NCI-H524 treated with DMSO at 0.1 percent for 48 hours (cell line): ENCODE data around the gene BTG2.
"Not testable (repeated sequence)": the region's sequence is repeated elsewhere in the genome, so short reads cannot be mapped to it uniquely, and the experiment has no call there.

Source experiments
- DNase-seq: peaks from one replicate; lab custom pipeline; 2025; lab: John Stamatoyannopoulos, UW

The BTG2 gene, protein sequence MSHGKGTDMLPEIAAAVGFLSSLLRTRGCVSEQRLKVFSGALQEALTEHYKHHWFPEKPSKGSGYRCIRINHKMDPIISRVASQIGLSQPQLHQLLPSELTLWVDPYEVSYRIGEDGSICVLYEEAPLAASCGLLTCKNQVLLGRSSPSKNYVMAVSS

DNA sequence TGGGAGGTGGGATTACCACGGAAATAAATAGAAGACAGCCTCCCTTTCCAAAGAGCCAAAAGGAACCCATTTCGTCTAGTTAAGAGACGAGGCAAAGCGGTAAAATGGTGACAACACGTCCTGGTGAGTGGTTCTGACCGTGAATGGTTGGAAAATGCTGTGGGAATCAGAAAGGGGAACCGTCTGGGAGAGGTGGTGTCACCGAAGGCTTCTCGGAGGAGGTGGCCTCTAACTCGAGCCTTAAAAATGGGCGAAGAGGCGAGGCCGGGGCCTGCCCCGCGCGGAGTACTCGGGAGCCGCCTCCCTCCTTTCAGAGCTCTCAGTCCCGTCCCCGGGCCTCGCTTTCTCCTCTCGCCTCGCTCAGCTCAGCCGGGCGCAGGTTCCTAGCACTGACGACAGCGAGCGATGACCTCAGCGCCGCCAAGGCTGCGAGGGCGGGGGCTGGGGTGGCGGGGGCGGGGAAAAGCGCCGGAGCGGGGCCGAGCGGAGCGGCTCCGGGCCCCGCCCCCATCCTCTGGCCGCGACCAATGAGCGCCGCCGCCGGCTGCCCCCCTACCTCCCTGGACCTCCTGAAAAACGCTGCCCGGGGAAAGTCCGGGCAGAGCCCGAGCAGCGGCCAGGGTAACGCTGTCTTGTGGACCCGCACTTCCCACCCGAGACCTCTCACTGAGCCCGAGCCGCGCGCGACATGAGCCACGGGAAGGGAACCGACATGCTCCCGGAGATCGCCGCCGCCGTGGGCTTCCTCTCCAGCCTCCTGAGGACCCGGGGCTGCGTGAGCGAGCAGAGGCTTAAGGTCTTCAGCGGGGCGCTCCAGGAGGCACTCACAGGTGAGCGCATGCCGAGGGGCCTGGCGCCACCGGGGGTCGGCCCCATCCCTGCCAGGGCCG is at the start of gene BTG2:
Gene BTG2, plus strand, starts transcription at position 601 of the 890 bp plus-strand sequence. Its CDS starts 88 bp downstream, at position 689.
- peak; percentile 34 for DNase-seq

DNA sequence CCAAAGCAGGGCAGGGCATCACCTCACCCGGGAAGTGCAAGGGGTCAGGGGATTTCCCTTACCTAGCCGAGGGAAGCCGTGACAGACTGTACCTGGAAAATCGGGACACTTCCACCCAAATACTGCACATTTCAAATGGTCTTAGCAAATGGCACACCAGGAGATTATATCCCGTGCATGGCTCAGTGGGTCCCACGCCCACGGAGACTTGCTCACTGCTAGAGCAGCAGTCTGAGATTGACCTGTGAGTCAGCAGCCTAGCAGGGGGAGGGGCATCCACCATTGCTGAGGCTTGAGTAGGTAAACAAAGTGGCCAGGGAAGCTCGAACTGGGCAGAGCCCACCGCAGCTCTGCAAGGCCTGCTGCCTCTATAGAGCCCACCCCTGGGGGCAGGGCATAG is 48.7 kb upstream of the BTG2 start:
- DNase-seq: not testable (repeated sequence)

DNA sequence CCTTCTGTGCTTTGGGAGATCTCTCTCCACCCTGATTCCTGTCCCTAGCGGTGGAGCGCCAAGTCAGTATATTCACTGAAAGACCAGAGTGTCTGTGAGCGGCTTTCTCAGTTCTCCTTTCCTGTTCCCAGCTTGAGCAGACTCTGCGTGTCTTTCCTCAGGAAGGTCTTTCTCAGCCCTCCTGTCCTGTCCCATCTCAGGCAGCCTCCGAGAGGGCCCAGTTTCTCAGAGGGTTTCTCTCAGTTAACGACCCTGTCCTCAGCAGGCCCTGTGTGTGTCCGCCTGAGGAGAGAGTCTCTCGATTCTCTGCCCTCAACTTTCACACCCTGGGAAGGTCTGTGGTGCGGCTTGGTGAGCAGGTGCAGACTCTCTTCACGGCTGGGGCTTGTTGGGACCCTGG is 41.8 kb upstream of the BTG2 start:
- no peak for DNase-seq

DNA sequence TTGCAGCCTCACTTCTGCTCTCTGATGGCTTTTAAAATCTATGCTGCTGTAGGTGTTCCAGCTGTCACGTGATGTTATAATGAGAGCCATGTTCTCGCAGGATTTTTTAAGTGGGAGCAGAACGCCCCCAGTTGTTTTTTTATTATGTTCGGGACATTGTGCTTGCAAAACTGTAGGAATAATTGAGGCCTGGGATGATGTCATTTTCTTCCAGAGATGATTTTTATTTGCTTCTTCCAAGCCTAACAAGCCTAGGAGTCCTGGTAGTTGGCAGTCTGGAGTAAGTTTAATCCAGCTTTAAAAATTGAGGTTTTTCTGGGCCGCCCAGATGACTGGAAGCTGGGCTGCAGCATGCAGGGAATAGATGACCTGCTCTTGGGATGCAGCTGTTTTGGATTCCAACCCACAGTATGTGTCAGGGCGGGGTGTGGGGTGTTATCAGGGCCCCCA is 41.2 kb upstream of the BTG2 start:
- no peak for DNase-seq

DNA sequence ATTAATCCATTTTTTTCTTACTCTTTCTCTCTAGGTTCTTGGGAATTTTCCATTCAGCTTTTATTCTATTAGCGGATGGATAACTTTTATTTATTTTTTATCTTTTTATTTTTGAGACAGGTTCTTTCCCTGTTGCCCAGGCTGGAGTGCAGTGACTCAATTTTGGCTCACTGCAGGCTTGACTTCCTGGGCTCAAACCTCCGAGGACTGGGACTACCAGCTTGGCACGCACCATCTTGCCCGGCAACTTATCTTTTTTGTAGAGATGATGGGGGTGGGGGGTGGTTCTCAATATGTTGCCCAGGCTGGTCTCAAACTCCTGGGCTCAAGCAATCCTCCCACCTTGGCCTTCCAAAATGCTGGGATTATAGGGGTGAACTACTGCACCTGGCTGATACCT is 39.8 kb upstream of the BTG2 start:
- no peak for DNase-seq

GRCh38 chr1:203266140-203266539 is 39.2 kb upstream of the BTG2 start:
- DNase-seq: not testable (repeated sequence)

GRCh38 chr1:203267347-203267846 is 37.9 kb upstream of the BTG2 start:
- DNase-seq: peak; percentile 38

DNA sequence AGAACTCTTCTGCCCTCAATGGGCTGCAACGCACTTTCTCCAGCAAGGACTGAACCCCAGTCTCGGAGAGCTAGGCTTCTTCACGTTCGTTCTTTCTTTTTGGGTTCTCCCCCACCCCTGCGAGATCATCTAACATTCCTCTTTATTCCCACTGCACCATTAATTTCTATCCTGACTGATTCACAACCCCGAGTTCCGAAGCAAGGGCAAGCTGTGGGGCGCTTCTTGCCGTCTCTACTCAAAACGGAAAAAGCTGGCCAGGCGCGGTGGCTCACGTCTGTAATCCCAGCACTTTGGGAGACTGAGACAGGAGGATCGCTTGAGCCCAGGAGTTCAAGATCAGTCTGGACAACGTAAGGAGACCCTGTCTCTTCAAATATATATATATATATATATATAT is 37.4 kb upstream of the BTG2 start:
- DNase-seq: no peak

DNA sequence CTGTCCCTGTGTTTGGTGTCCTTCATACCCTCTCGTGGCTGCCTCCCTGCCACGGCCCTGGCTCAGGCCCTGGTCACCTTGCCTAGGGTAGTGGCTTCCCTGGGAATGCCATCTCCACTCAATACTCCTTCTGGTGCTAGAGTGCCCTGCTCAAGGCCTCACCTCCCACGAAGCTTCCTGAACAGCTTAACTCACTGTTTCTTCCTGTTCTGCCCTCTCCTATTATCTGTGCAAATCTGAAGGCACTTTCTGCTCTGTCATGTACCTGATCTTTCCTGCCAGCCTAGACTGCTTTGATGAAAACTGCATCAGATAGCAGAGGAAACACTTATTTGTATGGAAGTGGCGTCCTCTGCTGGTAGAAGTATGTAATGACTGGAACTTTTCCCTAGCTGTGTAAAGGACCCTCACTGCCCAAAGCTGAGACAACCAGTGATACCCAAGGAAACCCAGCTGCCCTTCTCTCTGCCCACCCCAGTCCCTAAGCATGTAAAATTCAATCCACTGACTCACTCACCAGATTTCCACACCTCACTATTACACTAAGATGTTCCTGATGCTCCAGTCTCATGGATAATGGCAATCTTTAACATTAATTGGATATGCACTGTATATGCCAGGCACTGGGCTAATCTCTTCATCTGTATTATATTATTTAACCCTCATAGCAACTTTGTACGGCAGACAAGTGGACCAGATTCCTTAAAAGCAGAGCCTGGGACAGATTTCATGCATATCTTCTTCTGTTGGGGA is 36.2 kb upstream of the BTG2 start:
- peak; percentile 18 for DNase-seq

DNA sequence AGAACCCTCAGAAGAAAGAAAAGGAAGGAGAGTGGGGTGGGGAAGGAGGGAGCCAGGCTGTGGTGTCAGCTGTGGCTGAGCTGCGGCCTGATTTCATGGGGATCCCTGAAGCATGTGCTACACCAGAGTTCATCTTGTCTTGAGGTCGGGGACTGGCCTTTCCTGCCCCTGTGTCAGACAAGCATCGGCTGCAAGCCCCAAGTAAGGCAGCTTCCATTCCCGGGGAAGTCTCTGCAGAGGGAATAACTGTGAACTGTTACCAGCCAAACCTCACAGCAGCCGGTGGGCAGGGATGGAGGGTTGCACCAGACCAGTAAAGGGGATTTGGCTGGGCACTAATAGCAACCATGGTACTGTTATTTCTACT is 35.7 kb upstream of the BTG2 start:
- no peak for DNase-seq

GRCh38 chr1:203270448-203270847 is 34.9 kb upstream of the BTG2 start:
- no peak for DNase-seq

- DNase-seq: peak; percentile 35
Observed at GRCh38 chr1:203271018-203271743, 34.1 kb upstream of the BTG2 start.

DNA sequence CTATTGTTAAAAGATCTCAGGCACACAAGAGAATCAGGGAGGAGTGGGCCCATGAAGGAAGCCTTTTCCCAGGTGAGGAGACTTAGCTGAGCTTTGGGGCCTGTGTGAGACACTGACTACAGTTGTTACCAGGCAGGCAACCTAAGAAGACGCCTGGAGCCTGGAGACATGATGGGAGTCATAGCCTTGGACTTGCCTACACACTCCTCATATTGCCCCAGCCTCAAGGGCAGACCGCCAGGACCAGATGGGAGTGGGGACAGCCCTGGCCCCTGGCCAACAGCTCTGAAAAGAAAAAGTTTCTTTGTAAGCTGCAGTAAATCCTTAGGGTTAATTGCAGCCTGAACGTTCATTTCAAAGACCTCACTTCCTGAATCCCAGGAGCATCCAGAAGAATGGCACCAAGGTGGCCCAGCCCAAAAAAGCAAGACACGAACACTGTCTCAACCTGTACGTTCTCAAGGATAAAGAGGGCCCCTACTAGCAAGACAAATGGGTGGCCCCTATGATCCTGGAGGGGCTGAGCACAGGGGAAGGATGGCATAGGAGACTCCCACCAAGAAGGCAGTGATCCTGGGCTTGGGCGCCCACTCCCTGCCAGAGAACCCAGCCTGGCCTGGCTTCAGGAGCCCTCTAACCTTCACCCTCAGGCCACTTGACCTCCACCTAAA is 33.2 kb upstream of the BTG2 start:
- no peak for DNase-seq

DNA sequence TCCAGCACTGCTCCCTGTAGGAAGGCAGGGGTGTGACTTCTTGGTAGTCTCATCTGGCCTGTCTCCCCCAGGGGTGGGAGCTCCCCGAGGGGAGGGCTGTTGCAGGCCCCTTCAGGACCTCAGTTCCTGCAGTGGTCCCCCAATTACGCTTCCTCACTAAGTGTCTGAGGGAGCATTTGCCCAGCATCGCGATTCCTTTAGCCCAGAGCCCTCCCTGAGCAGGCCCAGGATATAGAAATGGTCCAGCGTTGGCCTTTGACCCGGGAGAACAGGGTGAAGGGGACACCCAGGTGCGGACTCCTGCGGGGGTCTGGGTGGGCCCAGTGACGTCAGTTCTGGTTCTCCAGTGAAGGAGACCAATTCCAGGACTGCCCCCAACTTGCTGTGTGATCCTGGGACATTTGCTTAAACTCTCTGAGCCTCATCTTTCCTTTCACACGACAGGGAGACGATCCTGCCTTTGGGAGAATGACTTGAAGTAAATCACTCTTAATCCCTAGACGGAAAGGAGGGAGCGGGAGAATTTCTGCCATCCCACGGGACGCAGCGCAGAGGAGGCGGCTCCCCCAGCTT is 32.6 kb upstream of the BTG2 start:
- no peak for DNase-seq

- DNase-seq: peak; percentile 35
Observed at GRCh38 chr1:203273206-203273868, 32.0 kb upstream of the BTG2 start.

- no peak for DNase-seq
Observed at GRCh38 chr1:203273869-203274602, 31.3 kb upstream of the BTG2 start.

DNA sequence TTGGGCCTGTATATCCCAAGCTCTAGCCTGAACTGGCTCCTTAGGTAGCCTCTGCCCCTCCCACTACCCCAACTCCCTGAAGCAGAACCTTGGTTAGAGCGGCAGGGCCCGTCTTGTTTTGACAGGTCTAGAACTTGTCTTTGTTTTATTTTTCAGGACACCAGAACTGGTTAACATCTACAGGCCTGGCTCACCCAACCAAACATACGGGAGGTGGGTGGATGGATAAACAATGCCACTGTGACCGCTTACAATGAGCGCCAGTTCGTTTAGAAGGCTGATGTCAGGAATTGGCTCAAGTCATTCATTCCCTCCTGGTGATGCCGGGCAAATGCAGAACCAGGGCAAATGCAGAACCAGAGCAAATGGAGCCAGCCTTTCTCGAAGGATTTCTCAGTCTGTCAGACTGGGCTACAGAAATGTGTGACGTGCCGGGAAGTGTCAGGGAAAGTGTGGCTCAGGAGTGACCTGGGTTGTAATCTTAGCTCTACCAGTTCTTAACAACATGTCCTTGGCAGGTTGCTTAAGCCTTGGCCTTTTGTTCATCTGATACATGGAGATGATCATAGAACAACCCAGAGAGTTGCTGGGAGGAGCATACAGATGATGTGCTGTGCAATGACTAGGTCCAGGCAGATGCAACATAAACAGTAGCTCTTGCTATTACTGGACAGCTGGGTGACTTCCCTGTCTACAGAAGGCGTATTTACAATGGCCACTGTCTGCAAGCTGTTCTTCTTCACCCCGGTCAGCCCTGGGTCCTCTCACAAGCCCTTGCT is 30.5 kb upstream of the BTG2 start:
- no peak for DNase-seq

DNA sequence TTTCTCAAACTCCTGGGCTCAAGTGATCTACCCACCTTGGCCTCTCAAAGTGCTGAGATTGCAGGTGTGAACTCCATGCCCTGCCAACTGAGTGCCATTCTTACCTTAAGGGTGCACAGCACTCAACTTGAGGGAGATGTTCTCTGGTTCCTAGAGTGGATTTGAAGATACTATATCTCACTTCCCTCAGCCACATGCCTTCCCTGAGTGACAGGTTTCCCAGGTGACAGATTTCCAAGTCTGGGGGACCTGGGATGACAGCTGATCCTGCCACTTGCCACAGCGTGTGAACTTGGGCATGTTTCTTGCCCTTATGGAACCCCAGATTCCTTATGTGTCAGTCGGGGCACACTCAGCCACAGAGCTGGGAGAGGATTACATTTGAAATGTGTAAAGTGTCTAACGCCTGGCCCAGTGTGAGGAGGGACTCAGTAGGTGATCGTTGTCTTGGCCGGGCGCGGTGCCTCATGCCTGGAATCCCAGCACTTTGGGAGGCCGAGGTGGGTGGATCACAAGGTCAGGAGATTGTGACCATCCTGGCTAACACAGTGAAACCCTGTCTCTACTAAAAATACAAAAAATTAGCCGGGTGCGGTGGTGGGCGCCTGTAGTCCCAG is 29.6 kb upstream of the BTG2 start:
- no peak for DNase-seq
